GM19035 (cell line): ENCODE measurements around the gene SPDYC.

Experiments used
- ATAC-seq: cut with Tn5 transposase; IDR thresholded peaks from one replicate; pipeline ENCODE4 v1.9.1; 2021; ENCODE audit not compliant: unreplicated experiment

SPDYC gene, protein sequence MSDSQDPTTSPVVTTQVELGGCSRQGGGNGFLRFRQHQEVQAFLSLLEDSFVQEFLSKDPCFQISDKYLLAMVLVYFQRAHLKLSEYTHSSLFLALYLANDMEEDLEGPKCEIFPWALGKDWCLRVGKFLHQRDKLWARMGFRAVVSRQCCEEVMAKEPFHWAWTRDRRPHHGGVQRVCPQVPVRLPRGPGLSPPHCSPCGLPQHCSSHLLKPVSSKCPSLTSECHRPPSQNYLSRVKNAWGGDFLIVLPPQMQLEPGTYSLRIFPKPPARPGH

DNA sequence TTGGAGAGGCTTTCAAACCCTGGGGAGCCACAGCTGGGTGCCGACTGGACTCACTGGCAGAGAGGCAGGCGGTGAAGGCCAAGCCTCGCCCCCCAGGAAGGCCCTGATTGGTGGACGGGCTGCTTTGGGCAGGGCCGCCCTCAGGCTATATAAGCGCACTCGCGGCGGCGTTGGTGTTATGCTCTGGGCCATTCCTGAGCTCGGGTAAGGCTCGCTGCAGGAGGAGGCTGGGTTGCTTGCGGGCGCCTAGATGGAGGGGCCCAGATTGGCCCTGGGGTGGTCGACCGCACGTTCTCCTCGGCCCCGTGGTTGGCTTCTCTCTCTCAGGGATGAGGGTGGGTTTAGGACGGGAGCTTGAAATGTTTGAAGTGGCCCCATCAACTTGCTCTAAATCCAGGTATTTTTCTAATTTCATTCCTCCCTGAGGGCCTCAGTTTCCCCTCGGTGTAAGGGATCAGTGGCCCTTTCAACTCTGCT, at the start of gene SPDYC:
SPDYC (plus strand) TSS at position 176 of the 477 bp plus-strand sequence. CDS start 1,125 bp downstream, outside the sequence.
- no peak for ATAC-seq

- ATAC-seq = no peak
Observed at GRCh38 chr11:65120831-65121230, 49.2 kb upstream of the SPDYC start.

DNA sequence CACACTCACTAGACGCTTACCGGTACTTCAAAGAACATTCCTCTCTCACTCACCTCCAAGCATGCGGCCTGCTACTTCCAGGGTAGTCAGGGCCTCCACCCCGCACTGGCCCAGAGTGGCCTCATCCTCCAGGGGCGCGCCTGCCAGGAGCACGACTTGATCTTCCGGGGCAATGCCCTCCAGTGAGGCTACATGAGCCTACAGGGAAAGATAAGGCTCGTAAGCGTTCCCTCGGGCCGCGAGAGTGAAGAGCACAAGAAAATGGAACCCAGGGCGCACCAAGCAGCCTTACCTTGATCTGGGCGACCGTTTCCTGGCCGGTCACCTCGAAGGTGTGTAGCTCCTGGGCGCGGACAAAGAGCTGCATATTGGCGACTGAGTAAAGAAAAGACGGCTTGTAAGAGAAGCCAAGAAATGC, 48.6 kb upstream of the SPDYC start:
- no peak for ATAC-seq

GRCh38 chr11:65121865-65122696, 48.0 kb upstream of the SPDYC start, which contains the start of the genes FAU and MRPL49:
TSS of gene FAU (minus strand) at chr11:65122134. CDS start at chr11:65121813, 321 bp downstream.
TSS of gene MRPL49 (plus strand) at chr11:65122321. CDS start at chr11:65122347, 26 bp downstream.
- ATAC-seq = peak; percentile 61

- ATAC-seq = no peak
Observed at GRCh38 chr11:65124480-65125196, 45.4 kb upstream of the SPDYC start.

GRCh38 chr11:65125197-65126056, 44.6 kb upstream of the SPDYC start:
- no peak for ATAC-seq

- no peak for ATAC-seq
Observed at GRCh38 chr11:65126624-65127274, 43.3 kb upstream of the SPDYC start.

GRCh38 chr11:65127473-65128181, 42.4 kb upstream of the SPDYC start:
- no peak for ATAC-seq

- no peak for ATAC-seq
Observed at GRCh38 chr11:65128182-65129145, 41.6 kb upstream of the SPDYC start.

DNA sequence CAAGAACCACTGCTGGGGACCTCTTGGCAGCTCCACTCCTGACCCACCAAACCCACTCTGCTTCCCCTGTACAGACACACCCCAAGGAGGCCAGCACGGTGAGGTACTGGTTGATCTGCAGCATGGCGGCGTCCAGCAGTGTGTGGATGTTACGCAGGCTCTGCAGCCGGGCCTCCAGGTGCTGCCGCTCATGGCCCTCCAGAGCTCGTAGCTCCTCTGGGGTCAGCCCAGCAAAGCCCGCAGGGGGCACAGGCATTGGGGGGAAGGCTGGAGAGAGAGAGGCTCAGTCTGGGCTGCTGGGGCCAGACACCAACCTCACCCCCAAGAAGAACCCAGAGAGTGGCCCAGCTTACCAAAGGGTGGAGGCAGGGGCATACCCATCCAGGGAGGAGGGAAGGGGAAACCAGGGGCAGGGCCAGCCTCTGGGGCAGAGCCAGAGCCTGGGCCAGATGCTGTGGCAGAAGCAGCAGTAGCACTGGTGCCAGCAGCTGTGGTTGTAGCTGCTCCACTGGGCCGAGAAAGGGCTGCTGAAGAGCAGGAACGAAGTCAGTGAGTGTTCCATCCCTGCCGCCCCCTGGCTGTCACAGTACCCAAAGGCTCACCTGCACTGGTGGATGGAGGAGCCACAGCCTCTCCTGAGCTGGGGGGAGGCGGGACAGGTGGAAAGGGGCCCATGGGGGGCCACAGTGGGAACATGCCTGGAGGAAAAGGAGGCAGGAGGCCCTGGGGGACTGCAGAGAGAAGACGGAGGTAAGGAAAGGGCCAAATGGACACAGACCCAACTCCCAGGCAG, 40.2 kb upstream of the SPDYC start:
- no peak for ATAC-seq

- no peak for ATAC-seq
Observed at GRCh38 chr11:65130631-65131416, 39.2 kb upstream of the SPDYC start.

- no peak for ATAC-seq
Observed at GRCh38 chr11:65131417-65131776, 38.6 kb upstream of the SPDYC start.

DNA sequence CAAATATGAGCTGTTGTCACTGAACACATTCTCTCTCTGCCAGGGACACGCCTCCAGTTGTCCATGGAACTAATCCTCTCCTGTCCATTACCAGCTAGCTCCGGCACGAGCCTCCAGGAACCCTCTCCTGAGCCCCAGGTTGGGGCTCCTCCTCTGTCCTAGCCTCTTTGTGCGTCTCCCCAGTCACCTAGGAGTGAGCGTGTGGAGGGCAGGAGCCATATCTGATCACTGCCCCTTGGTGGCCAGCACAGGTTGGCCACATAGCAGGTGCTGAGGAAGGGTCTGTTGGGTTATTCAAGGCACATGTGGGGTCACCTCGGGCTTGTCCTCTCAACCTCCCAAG, 38.2 kb upstream of the SPDYC start:
- ATAC-seq = no peak

DNA sequence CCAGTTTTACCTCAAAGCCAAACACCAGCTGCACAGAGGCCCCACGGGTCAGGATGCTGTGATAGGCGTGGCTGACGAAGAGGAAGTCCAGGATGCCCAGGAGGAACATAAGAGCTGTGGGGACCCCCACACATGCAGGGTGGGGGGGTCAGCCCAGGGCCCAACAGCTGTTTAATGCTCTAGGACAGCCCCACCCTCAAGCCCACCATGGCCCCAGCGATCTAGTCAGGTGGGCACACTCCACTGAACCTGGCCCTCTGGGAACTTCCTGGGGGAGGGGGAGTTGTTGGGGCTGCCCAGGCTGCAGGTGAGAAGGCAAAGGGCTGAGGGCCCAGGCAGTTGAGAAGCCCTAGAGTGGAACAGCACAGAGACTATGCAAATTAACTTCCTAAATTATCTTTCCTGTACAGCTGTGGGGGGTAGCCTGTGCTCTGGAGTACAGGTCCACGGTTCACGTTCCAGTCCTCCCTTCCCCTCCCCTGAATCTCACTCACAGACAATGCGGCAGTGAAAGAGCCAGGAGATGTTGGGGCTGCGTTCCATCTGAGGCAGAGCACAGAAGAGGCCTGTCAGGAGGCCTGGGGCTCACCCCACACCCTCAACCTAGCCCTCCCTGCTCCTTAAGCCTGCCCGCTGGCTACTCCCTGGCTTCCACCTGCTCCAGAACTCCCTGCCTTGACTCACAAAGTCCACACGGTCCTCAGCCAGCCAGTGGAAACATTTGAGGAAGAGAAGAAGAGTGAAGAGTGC, 37.6 kb upstream of the SPDYC start:
- no peak for ATAC-seq

DNA sequence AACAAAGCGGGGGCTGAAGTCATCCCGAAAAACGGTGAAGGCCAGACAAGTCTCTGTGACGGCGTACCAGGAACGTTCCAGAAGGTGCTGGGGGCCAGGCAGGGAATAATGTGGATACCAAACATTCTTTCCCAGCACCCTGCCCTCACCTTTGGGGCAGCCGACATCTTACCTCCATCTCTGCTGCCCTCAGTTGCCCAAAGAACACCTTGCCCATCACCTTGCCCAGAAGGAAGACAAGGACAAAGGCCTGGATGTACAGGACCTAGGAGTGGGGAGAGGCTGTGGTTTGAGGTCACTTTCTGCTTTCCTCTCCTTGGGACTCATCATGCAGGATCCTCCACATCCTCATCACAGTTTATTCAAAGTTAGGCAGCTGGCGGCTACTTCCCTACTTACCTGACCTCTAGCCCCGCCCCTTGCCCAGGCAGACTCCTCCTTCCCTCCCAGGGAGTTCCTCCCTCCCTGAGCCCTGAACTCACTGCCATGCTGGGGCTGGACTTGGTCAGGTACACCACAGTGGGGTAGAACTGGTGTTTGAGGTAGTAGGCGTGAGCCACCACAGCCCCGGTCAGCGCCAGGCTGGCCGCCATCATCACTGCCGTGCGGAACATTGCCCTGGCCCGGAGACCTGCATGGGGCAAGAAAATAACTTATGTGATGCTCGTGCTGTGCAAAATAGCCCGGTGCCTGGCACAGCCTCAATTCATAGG, 36.9 kb upstream of the SPDYC start:
- no peak for ATAC-seq
